Osteocyte (in vitro differentiated cells): Measurements from ENCODE around the gene BTNL3. TPM values are rescaled to one million over a fixed set of nuclear protein-coding genes. Genes with fewer than 3 reads are reported as not detected.

ENCODE experiments used
- DNase-seq: peaks from one replicate; pipeline ENCODE4 v3.0.0; 2021; ENCODE audit warnings: mixed read lengths; ENCODE audit not compliant: unreplicated experiment; ENCODE audit errors: extremely low spot score
- H3K27ac Mint-ChIP-seq: one replicate; pipeline ENCODE4 v1.8.0; 2021; ENCODE audit warnings: mild to moderate bottlenecking, mixed read lengths; ENCODE audit not compliant: unreplicated experiment
- H3K27me3 Mint-ChIP-seq: one replicate; pipeline ENCODE4 v1.8.0; 2021; ENCODE audit warnings: mixed read lengths; ENCODE audit not compliant: unreplicated experiment
- H3K36me3 Mint-ChIP-seq: one replicate; pipeline ENCODE4 v1.8.0; 2021; ENCODE audit warnings: mixed read lengths; ENCODE audit not compliant: unreplicated experiment
- H3K4me1 Mint-ChIP-seq: one replicate; pipeline ENCODE4 v1.8.0; 2021; ENCODE audit warnings: mixed read lengths; ENCODE audit not compliant: unreplicated experiment
- H3K4me3 Mint-ChIP-seq: one replicate; pipeline ENCODE4 v1.8.0; 2021; ENCODE audit warnings: mild to moderate bottlenecking, moderate library complexity, mixed read lengths; ENCODE audit not compliant: unreplicated experiment
- H3K9me3 Mint-ChIP-seq: one replicate; pipeline ENCODE4 v1.8.0; 2021; ENCODE audit warnings: mixed read lengths; ENCODE audit not compliant: unreplicated experiment
- CTCF ChIP-seq: fragments of 200-600 bp; sonication (generic); IDR thresholded peaks from 2 replicates; pipeline ENCODE4 v1.5.0; 2021; ENCODE audit warnings: antibody characterized with exemption, mild to moderate bottlenecking, moderate library complexity
- long read RNA-seq: library from polyadenylated mRNA; unstranded; transcript quantifications from one replicate; pipeline ENCODE4 v2.0.0, GENCODE V29; 2021
- total RNA-seq: library from RNA; stranded (reverse); gene quantifications from 2 replicates; pipeline ENCODE4 v1.2.1, GENCODE V29; 2021

BTNL3 gene
- total RNA-seq, result not detected in 2 replicates
- long read RNA-seq, result 0 reads

GRCh38 chr5:180988592-180988991 is at the start of gene BTNL3:
TSS of gene BTNL3 (plus strand) at chr5:180988846. CDS start at chr5:180989029, 183 bp downstream.
- Mint-ChIP-seq H3K9me3 (no peaks in the 10 kb centered on the region), H3K4me1 (no peaks in the 10 kb centered on the region), H3K4me3 (no peak within 1 kb of the TSS), H3K27ac (no peak within 1 kb of the TSS), H3K36me3 (no peaks in the 10 kb centered on the region), H3K27me3 (no peaks in the 10 kb centered on the region)
- no peak for DNase-seq
- TF ChIP-seq CTCF, result no peak

- Mint-ChIP-seq H3K27ac (no peak overlapping the region), H3K9me3 (no peaks in the 10 kb centered on the region), H3K4me1 (no peaks in the 10 kb centered on the region), H3K4me3 (no peak overlapping the region), H3K27me3 (no peaks in the 10 kb centered on the region), H3K36me3 (no peaks in the 10 kb centered on the region)
- TF ChIP-seq CTCF, result no peak
- no peak for DNase-seq
Measured at GRCh38 chr5:180950291-180950949, 38.2 kb upstream of the BTNL3 start.

- no peaks in the 10 kb centered on the region for H3K36me3 Mint-ChIP-seq
- H3K4me1 Mint-ChIP-seq, result no peaks in the 10 kb centered on the region
- no peak for TF ChIP-seq CTCF
- no peak overlapping the region for H3K27ac Mint-ChIP-seq
- DNase-seq, result no peak
- no peaks in the 10 kb centered on the region for H3K9me3 Mint-ChIP-seq
- H3K27me3 Mint-ChIP-seq, result peaks cover 4% of the 10 kb centered on the region
- no peak overlapping the region for H3K4me3 Mint-ChIP-seq
Measured at GRCh38 chr5:180959661-180960060, 29.0 kb upstream of the BTNL3 start.

GRCh38 chr5:180960209-180960608 is 28.4 kb upstream of the BTNL3 start:
- Mint-ChIP-seq H3K9me3 (no peaks in the 10 kb centered on the region), H3K36me3 (no peaks in the 10 kb centered on the region), H3K27ac (no peak overlapping the region), H3K27me3 (peaks cover 4% of the 10 kb centered on the region), H3K4me3 (no peak overlapping the region), H3K4me1 (no peaks in the 10 kb centered on the region)
- DNase-seq, result no peak
- no peak for TF ChIP-seq CTCF

- no peak for DNase-seq
- no peaks in the 10 kb centered on the region for H3K9me3 Mint-ChIP-seq
- no peaks in the 10 kb centered on the region for H3K36me3 Mint-ChIP-seq
- H3K27me3 Mint-ChIP-seq, result no peaks in the 10 kb centered on the region
- no peak overlapping the region for H3K27ac Mint-ChIP-seq
- no peak overlapping the region for H3K4me3 Mint-ChIP-seq
- no peaks in the 10 kb centered on the region for H3K4me1 Mint-ChIP-seq
- TF ChIP-seq CTCF, result no peak
Measured at GRCh38 chr5:180969406-180969805, 19.2 kb upstream of the BTNL3 start.
